Upper lobe of left lung (tissue), 6 donors: Measurements from ENCODE around the gene TEX13C. TPM values are rescaled to one million over a fixed set of nuclear protein-coding genes. Genes with fewer than 3 reads are reported as not detected.
"Not testable (repeated sequence)": the region's sequence is repeated elsewhere in the genome, so short reads cannot be mapped to it uniquely, and the experiment has no call there.

Experiments used
- ATAC-seq, 2 donors: fragments of 200-7000 bp; cut with Tn5 transposase; one replicate each; pipeline ENCODE4 v1.9.1; 2022; ENCODE audit warnings: mild to moderate bottlenecking in 2 of 2, moderate library complexity in 2 of 2; ENCODE audit not compliant: low FRiP score in 2 of 2
- DNase-seq, 2 donors: peaks; one replicate each; pipeline ENCODE4 v3.0.0-alpha.2; 2019 to 2020
- H3K27ac ChIP-seq, 4 donors: fragments of 200-600 bp; sonication (generic); one replicate each; pipeline ENCODE4 v1.5.1; 2016 to 2019
- H3K27me3 ChIP-seq, 4 donors: fragments of 200-600 bp; sonication (generic); one replicate each; pipeline ENCODE4 v1.5.1; 2017 to 2019
- H3K36me3 ChIP-seq, 4 donors: fragments of 200-600 bp; sonication (generic); one replicate each; pipeline ENCODE4 v1.5.1; 2016 to 2019
- H3K4me1 ChIP-seq, 4 donors: fragments of 200-600 bp; sonication (generic); one replicate each; pipeline ENCODE4 v1.5.1; 2018 to 2019
- H3K4me3 ChIP-seq, 4 donors: fragments of 200-600 bp; sonication (generic); one replicate each; pipeline ENCODE4 v1.5.1; 2017 to 2019; ENCODE audit warnings: mild to moderate bottlenecking in 2 of 4, moderate library complexity in 1 of 4
- H3K9me3 ChIP-seq, 4 donors: fragments of 200-600 bp; sonication (generic); one replicate each; pipeline ENCODE4 v1.5.1; 2018 to 2019
- CTCF ChIP-seq, 6 experiments: fragments of 450-650 bp in 4 of 6; fragments of 200-600 bp in 2 of 6; sonication (generic) in 2 of 6; IDR thresholded peaks; one replicate each; pipeline ENCODE4 v1.5.1; 2016 to 2019; ENCODE audit warnings: antibody characterized with exemption in 6 of 6
- EP300 ChIP-seq, 4 donors: sonication (generic); formaldehyde crosslinking; IDR thresholded peaks; one replicate each; pipeline ENCODE4 v1.5.1; 2017; ENCODE audit warnings: antibody characterized with exemption in 4 of 4, control low read depth in 2 of 4
- POLR2A ChIP-seq, 4 donors: fragments of 450-650 bp; IDR thresholded peaks; one replicate each; pipeline ENCODE4 v1.5.1; 2016 to 2017; ENCODE audit warnings: antibody characterized with exemption in 4 of 4, mild to moderate bottlenecking in 2 of 4
- POLR2AphosphoS5 ChIP-seq, 2 donors: sonication (generic); formaldehyde crosslinking; IDR thresholded peaks; one replicate each; pipeline ENCODE4 v1.5.1; 2017; ENCODE audit warnings: antibody characterized with exemption in 2 of 2
- WGBS, 2 donors: methylation state at CpG; one replicate each; pipeline ENCODE4 v1.1.5; 2017 to 2018; 5-methylcytosine and 5-hydroxymethylcytosine counted together
- total RNA-seq, 6 donors: library from RNA; depleted of rRNA in 4 of 6; stranded (reverse); fragments of >200 nt in 4 of 6; gene quantifications; one replicate each; pipeline versions ENCODE4 v1.1.0 to v1.2.1, GENCODE V29; 2016 to 2021
- donor health status: DM: no; HTN: no; CAD: no; lungs with moderate emphysema.
- donor health status: DM: no; HTN: yes; CAD: no; lungs with severe emphysema.

Gene TEX13C
- total RNA-seq, 6 donors from 2014 or later: 2.1 TPM; not detected in 5

- DNase-seq (no peak), ATAC-seq (no peak)
- 41 to 81% methylated on average over 1 of the region's 1 CpG for WGBS, 2 donors
- no peak for TF ChIP-seq POLR2A (IDR thresholded peaks at IDR 0.05)
- no peak for TF ChIP-seq CTCF (IDR thresholded peaks at IDR 0.05)
- TF ChIP-seq POLR2AphosphoS5 (IDR thresholded peaks at IDR 0.05): no peak
- no peak for TF ChIP-seq EP300 (IDR thresholded peaks at IDR 0.05)
- no peaks in the 10 kb centered on the region for H3K27me3 ChIP-seq
- H3K27ac ChIP-seq: no peak overlapping the region
- H3K36me3 ChIP-seq: no peaks in the 10 kb centered on the region
- H3K4me3 ChIP-seq: no peak overlapping the region
- H3K9me3 ChIP-seq: no peaks in the 10 kb centered on the region
- no peaks in the 10 kb centered on the region for H3K4me1 ChIP-seq
Observed at GRCh38 chrX:125306335-125306866, 13.3 kb upstream of the TEX13C start.

- Histone ChIP-seq H3K27ac (no peak overlapping the region), H3K4me1 (no peaks in the 10 kb centered on the region), H3K4me3 (no peak overlapping the region), H3K36me3 (no peaks in the 10 kb centered on the region), H3K27me3 (no peaks in the 10 kb centered on the region), H3K9me3 (peaks cover 0 to 4% (median 0%) of the 10 kb centered on the region in 4 donors)
- TF ChIP-seq POLR2AphosphoS5 (IDR thresholded peaks at IDR 0.05) (no peak), CTCF (IDR thresholded peaks at IDR 0.05) (no peak), POLR2A (IDR thresholded peaks at IDR 0.05) (no peak), EP300 (IDR thresholded peaks at IDR 0.05) (no peak)
- ATAC-seq (no peak), DNase-seq (no peak)
Observed at GRCh38 chrX:125308653-125309052, 11.0 kb upstream of the TEX13C start.

GRCh38 chrX:125319166-125319565 is 505 bp upstream of the TEX13C start:
- H3K4me3 ChIP-seq: not testable (repeated sequence)
- WGBS, 2 donors: 90% methylated on average over 15 of the region's 17 CpGs; no CpG with 5 or more reads in 1 of the 2 donors

GRCh38 chrX:125322431-125322830 is 2.8 kb downstream of the TEX13C start:
- Histone ChIP-seq H3K4me1 (no peaks in the 10 kb centered on the region), H3K27ac (no peak overlapping the region), H3K9me3 (peaks cover 0 to 4% (median 0%) of the 10 kb centered on the region in 4 donors), H3K4me3 (no peak overlapping the region), H3K27me3 (no peaks in the 10 kb centered on the region), H3K36me3 (no peaks in the 10 kb centered on the region)
- WGBS, 2 donors: 53% methylated on average over 2 of the region's 2 CpGs; no CpG with 5 or more reads in 1 of the 2 donors
- ATAC-seq (no peak), DNase-seq (no peak)
- TF ChIP-seq CTCF (IDR thresholded peaks at IDR 0.05): no peak
- no peak for TF ChIP-seq EP300 (IDR thresholded peaks at IDR 0.05)
- no peak for TF ChIP-seq POLR2A (IDR thresholded peaks at IDR 0.05)

More at GRCh38 chrX:125319166-125319565, 505 bp upstream of the TEX13C start:
- not testable (repeated sequence) for H3K27me3 ChIP-seq, H3K4me1 ChIP-seq, H3K36me3 ChIP-seq, H3K27ac ChIP-seq, H3K9me3 ChIP-seq, ATAC-seq
- peak in 1 of 2 donors; percentile 33 for DNase-seq

GRCh38 chrX:125326599-125326998 is 6.9 kb downstream of the TEX13C start:
- peak in 1 of 2 donors; percentile 58 for ATAC-seq
- H3K27me3 ChIP-seq: no peaks in the 10 kb centered on the region
- H3K27ac ChIP-seq: no peak overlapping the region
- TF ChIP-seq CTCF (IDR thresholded peaks at IDR 0.05): no peak
- TF ChIP-seq EP300 (IDR thresholded peaks at IDR 0.05): no peak
- TF ChIP-seq POLR2AphosphoS5 (IDR thresholded peaks at IDR 0.05): no peak
- no peak for TF ChIP-seq POLR2A (IDR thresholded peaks at IDR 0.05)
- DNase-seq: no peak
- no peaks in the 10 kb centered on the region for H3K9me3 ChIP-seq
- no peak overlapping the region for H3K4me3 ChIP-seq
- WGBS, 2 donors: 64% methylated on average over 3 of the region's 3 CpGs; no CpG with 5 or more reads in 1 of the 2 donors
- no peaks in the 10 kb centered on the region for H3K4me1 ChIP-seq
- H3K36me3 ChIP-seq: no peaks in the 10 kb centered on the region
